Melanocyte of skin (primary cell): ENCODE data around the gene TXLNB. TPM values are rescaled to one million over a fixed set of nuclear protein-coding genes. Genes with fewer than 3 reads are reported as not detected.

Source experiments
- total RNA-seq, 2 donors: library from RNA; depleted of rRNA; stranded (reverse); fragments of >200 nt; gene quantifications; 2 replicates each; pipeline ENCODE4 v1.2.3, GENCODE V29; 2012

The TXLNB gene
- under 1 TPM; 0.33 to 0.69 TPM for total RNA-seq

DNA sequence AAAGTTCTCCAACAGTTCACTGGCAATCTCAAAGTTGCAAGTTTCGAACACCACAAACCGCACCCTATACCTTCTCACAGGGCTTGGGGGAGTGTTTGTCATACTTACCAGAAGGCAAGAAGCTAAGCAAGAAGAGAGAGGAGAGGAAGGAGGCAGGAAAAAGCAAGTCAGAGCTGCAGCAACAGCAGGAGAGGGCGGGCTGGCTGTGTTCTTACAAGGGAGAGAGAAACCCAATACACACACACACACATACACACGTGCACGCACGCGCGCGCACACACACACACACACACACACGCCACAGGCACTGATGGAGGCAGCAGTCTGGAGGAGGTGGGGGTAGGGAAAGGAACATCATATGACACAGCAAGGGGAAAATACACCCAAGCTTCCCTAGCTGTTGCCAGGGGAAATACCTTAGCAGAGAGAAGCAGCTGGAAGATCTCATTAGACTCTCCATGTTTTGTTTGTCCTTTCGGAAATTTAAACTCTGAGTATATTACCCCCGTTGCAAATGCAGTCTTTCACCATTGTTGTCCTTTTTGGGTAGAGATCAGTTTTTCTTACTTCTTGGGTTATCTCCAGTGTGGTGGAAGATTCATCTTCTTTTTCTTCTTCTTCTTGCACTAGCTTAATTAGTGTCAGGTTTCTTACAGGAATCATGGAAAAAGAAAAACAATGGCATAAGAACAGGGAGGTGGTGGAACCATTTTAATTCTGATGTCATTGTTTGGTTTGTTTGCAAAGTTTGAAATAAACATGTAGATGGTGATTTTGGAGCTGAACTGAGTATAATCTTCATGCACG, at the start of gene TXLNB:
Gene TXLNB (minus strand): TSS at position 186 of the 807 bp plus-strand sequence. CDS start 3,099 bp downstream, outside the sequence.

Other genes starting within 250 kb of the TXLNB start
- 10 to 100 TPM; 11.4 to 12.0 TPM for gene HECA, start 156.9 kb downstream of the TXLNB start, total RNA-seq
- 10 to 100 TPM; 14.0 to 17.9 TPM for gene CITED2, start 82.7 kb upstream of the TXLNB start, total RNA-seq